NCI-H1436 (cell line): ENCODE results near the gene OPALIN.
A peak's percentile ranks its signal among the peaks of the same experiment; 100 is the strongest.

Experiments
- DNase-seq: peaks from one replicate; lab custom pipeline; 2025; lab: John Stamatoyannopoulos, UW

Gene OPALIN, protein sequence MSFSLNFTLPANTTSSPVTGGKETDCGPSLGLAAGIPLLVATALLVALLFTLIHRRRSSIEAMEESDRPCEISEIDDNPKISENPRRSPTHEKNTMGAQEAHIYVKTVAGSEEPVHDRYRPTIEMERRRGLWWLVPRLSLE

GRCh38 chr10:96358851-96359540, at the start of gene OPALIN:
TSS of gene OPALIN (minus strand) at chr10:96359002. CDS start at chr10:96358896, 106 bp downstream.
- DNase-seq: no peak

GRCh38 chr10:96408201-96408600, 49.4 kb upstream of the OPALIN start:
- peak; percentile 11 for DNase-seq

- no peak for DNase-seq
These were observed 48.8 kb upstream of the OPALIN start for GRCh38 chr10:96407560-96408069.

DNA sequence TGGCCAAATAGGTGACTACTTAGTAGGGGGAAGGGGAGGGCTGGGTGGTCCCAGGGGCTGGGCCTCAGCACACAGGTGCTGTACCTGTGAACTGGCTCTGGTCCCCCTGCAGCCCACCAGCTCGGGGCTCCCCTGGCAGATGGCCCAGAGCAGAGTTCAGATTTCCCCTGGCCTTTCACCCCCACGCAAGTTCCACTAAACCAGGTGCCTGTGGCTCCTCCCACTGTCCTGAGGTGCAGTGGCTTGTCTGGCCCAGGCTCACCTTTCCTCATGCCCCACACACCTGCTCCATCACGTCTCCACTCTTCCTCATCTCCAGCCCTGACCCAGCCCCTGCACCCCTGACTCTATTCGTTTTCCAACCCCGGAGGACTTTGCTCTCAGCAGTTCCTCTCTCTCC, 47.3 kb upstream of the OPALIN start:
- no peak for DNase-seq

- no peak for DNase-seq
These were observed 43.9 kb upstream of the OPALIN start for GRCh38 chr10:96402417-96403305.

GRCh38 chr10:96401036-96401435, 42.2 kb upstream of the OPALIN start:
- no peak for DNase-seq

GRCh38 chr10:96400465-96400864, 41.7 kb upstream of the OPALIN start:
- DNase-seq: no peak

- DNase-seq: no peak
These were observed 39.1 kb upstream of the OPALIN start for GRCh38 chr10:96397902-96398301.

GRCh38 chr10:96395931-96396877, 37.4 kb upstream of the OPALIN start:
- peak; percentile 24 for DNase-seq

- DNase-seq: no peak
These were observed 31.7 kb upstream of the OPALIN start for GRCh38 chr10:96390460-96390864.

DNA sequence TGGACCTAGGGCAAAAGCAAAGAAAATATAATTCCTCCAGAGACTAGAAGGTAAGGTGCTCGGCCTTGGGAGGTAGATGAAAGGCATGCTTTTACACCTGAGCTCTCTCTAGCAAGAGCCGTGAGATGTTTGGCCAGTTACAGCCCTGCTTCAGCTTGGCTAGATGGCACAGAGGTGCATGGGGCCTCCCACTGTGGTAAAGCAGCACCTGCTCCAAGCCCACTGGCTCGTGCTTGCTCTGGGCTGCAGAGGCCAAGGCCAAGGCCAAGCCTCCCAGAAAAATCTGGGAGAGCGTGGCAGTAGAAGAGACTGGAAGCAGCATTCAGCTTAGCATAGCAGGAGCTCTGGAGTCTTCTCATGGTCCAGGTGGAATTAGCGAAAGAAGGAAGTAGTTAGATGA, 31.0 kb upstream of the OPALIN start:
- no peak for DNase-seq

DNA sequence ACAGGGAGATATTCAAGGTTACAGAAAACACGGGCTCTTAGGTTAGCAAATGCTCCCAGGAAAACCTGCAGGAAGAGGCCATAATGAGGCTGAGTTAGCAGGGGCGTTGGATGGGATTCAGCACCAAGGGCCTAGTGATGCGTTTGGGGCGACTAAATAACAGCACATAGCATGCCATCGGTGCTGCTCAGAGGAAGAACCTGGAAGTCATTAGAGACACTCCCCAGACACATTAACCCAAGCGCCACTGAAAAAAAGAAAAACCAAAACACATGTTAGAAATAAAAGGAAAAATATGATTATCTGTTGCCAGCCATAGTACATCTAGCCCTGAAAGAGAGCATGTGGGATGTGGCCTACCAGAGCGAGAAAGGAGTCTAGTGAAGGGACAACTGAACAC, 28.8 kb upstream of the OPALIN start:
- DNase-seq: no peak

GRCh38 chr10:96387161-96387560, 28.4 kb upstream of the OPALIN start:
- DNase-seq: no peak

DNA sequence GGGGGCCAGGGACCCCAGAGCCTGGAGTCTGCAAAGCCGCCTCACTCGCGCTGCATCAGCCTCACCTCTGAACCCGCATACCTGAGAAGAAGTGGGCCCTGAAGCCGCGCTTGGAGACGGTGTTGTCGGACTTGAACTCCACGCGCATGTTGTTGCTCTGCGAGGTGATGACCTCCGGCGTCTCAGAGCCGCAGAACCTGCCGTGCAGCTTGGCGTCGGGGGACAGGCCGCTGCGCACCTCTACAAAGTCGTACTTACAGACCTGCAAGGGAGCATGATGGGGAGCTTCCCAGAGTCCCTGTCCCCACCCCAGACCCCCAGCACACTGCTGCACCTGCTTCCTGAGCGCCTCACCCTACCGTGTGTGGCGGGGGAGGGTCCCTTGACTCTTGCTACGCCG, 25.7 kb upstream of the OPALIN start:
- no peak for DNase-seq

GRCh38 chr10:96380821-96381220, 22.0 kb upstream of the OPALIN start:
- DNase-seq: no peak

GRCh38 chr10:96379758-96380157, 21.0 kb upstream of the OPALIN start:
- DNase-seq: no peak

GRCh38 chr10:96378741-96379140, 19.9 kb upstream of the OPALIN start:
- no peak for DNase-seq

GRCh38 chr10:96377816-96378294, 19.1 kb upstream of the OPALIN start:
- no peak for DNase-seq

DNA sequence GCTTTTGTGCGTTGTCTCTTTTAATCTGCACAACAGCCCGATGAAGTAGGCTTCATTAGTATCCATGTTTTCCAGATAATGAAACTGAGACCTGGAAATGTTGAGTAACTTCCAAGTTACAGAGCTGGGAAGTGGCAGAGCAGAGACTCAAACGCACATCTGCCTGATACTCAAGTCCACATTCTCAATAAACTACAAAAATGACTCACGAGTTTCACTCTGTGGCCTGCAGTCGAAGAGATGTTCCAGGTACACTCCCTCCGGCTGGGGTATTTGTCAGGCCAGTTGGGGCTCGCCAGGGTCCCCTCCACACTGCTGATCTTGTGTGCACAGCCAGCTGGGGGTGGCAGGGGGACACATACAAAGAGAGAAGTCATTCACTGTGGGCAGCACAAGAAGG, 17.7 kb upstream of the OPALIN start:
- DNase-seq: no peak

- DNase-seq: peak; percentile 89
These were observed 16.4 kb upstream of the OPALIN start for GRCh38 chr10:96374985-96375830.

DNA sequence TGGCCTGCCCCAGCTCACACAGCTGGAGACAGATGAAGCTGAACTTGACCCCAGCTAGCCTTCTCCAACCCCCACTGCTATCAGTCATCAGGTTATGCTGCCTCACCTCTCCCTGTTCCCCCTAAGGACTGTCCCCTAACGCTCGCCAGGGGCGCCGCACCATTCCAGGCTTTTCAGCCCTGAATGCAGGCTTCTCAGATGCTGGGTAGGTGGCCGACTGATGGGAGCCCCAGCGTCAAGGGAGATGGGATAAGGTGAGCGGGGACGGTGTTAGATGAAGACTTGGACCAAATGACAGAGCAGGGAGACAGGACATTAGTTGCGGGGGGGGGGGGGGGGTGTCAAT, 15.8 kb upstream of the OPALIN start:
- DNase-seq: no peak
